DMS79 treated with DMSO at 0.1 percent for 48 hours (cell line): ENCODE results near the gene UNC5B.

ENCODE experiments used
- DNase-seq: peaks from one replicate; lab custom pipeline; 2025; lab: John Stamatoyannopoulos, UW

The UNC5B gene

DNA sequence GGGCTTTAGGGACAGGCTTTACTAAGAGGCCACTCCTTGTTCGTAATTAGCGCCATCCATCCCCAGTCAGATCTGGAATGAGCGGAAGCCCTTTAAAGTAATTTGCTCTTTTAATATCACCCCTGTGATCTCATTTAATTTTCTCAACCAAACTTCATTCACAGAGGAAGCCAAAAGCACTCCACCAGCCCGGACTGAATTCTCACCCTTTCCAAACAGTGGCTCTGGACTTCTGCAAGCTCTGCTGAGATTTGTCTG, 43.1 kb downstream of the UNC5B start:
- no peak for DNase-seq

DNA sequence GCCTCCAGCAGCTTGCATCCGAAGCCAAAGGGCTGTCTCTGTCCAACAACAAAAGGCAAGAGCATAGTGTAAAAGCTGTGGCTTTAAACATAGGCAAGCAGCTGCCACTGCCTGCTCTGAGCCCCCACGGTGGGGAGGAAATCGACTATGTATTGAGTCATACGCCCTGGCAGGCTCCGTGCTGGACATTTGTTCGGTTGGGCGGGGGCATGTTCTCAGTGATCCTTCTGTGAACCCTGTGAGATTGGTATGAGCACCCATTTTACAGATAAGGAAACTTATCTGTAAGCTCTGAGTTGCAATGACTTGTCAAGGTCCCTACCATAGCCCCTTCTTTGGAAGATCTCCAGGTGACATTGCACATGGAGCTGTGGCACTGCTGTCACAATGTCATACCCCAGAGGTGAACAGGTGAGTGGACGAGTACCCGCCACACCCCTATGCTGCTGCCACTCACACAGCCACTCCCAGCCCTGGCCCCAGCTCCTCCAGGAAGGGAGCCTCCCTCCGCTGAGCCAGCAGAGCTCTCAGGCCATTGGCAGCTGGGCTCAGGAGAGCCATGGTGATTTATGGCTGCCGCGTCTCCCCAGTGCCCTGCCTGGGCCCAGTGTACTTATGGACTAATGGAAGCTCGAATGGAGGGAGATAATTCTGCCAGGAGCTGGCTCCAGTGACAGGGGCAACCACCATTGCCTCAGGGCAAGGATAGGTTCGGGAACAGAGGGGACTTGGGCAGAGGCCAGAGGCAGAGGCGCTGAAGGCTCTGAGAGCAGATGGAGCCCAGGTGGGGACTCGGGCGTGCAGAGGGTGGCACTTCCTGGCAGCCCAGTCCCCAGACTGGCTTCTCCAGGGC, 43.7 kb downstream of the UNC5B start:
- peak; percentile 61 for DNase-seq

DNA sequence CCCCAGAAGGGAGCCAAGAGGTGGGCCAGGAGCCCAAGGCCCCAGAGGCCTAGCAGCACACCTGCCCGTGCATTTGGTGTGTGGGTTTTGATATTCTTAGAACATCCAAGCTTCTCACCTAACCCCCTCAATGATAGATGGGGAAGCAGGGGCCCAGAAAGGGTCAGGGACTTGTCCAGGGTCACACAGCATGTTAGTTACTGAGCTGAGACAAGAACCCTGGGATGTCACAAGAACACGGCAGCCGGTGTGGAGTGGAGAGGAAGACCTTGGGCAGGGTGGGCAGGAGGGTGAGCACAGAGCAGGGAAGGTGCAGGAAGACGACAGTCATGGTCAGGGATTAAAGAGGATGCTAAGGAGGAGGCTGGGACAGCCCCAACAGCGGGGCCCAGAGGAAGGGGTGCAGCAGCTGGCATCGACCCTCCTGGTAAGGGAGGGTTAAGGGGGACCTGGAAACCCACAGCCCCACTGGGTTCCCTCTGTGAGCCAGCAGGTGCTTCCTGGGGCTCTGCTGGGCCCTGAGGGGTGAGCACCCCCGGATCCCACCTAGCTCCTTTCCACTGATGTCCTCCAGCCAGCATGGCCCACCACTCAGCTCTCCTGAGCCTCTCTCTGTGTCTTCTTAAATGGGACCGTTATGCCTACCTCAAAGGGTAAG, 44.4 kb downstream of the UNC5B start:
- DNase-seq, result no peak

DNA sequence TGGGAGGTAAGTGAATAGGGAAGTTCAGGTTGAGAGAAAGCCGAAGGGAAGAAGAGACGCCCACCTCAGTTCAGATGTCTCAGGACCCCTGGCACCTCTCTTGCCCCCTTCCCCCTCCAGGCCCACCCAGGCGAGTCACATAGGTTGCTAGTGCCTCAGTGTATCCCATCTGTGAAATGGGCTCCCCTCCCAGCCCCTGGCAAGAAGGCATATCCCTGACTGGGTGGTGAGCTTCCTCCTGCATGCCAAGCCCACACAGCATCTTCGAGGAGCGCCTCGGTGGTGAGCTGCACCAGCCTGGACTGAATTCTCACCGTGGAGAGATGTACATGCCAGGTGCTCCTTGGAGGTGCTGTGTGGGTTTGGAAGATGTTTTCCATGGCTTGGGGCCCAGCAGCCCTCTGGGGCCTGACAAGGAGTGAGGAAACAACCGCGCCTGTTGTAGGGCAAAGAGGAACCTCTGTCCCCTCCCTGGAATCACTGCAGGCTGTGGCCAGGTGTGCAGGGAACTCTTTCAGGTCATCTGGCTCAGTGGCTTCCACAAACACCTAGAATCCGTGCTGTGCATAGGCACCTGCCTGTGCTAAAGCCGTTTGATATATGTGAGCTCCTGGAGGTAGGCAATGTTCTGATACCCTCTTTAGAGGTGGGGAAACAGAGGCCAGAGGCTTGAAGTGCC, 45.1 kb downstream of the UNC5B start:
- no peak for DNase-seq

DNA sequence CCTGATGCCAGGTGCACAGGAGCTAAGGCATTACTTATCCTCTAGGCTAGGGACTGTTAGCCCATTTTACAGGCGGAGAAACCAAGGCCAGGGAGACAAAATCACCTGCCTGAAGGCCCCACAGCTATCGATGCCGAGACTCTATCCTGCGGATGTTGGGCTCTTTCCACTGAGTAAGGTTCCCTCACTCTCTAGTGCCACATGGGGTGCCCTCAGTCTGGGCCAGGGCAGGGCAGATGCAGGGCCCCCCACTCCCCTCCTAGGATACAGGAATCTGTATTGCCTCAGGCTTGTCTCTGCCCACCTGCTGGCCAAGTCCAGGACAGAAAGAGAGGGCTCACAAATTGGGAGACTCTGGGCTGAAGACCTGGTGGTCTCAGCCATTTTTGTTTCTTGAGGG, 45.7 kb downstream of the UNC5B start:
- DNase-seq, result no peak

DNA sequence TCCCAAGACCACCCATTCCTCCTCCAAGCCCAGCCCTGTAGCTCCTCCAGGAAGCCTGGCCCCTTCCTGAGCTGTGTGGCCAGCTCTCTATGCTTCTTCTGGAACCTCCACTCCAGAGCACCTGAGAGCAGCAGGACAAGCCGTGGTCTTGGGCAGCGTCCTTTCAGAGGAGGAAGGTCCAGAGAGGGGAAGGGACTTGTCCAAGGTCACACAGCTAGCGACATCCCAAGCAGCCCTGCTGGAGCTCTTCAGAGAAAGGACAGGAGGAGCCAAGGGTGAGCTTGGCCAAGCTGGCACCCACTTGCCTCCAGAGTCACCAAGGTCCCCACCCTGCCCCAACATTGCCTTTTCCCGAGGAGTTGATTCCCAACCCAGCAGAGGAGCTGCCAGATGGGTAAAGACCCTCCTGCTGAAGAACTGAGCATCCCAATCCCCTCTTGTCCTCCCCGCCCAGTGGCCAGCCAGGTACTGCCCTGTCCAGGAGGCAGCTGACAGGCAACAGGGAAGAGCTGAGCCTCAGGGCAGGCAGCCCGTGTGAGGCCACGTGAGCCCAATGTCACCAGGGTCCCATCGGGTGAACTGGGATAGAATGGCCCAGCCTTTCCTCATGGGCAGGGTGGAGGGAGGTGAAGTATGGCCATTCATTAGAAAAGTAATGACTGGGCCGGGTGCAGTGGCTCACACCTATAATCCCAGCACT, 46.2 kb downstream of the UNC5B start:
- DNase-seq, result no peak

DNA sequence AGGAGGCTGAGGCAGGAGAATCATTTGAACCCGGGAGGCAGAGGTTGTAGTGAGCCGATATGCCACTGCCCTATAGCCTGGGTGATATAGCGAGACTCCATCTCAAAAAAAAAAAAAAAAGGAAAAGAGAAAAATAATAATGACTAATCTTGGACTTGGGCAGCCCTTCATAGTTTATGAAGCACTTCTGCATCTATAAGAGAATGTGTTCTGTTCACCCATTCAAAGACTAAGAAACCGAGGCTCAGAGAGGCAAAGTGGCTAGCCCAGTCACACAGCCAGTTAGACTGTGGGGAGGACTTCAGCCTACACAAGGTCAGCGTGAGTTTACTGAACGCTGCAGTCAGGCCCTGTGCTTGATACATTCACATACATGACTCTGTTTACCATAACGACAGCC, 46.9 kb downstream of the UNC5B start:
- no peak for DNase-seq

DNA sequence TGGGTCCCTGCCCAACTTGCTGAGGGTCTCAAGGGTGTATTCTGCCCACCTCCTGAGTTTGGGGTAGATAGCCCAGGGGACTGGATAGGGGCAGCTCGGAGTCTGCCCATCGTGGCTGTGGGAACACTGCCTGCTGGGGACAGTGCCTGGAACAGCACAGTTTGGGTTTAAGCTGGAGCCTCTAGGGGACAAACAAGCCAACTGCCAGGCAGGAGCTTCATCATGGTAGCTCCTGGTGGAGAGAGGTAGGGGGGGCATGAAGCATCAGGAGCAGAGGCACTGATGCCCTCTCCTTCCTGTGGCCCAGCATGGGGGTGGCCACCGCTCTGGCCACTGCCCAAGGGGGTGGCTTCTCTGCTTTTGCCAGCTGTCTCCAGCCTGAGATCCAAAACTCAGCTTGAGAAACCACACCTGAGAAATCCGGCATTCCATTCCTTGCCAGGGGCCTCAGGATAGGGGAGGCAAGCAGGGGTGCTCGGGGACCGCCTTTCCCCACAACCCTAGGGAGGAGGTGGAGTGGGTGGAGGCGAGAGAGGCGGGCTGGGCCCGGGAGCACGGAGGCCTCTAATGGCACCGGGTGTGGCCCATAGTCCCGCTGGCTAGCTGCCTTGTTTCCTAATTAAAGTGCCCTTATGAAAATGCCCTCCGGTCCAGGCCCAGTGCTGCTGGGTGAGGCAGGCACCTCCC, 47.6 kb downstream of the UNC5B start:
- DNase-seq, result no peak

DNA sequence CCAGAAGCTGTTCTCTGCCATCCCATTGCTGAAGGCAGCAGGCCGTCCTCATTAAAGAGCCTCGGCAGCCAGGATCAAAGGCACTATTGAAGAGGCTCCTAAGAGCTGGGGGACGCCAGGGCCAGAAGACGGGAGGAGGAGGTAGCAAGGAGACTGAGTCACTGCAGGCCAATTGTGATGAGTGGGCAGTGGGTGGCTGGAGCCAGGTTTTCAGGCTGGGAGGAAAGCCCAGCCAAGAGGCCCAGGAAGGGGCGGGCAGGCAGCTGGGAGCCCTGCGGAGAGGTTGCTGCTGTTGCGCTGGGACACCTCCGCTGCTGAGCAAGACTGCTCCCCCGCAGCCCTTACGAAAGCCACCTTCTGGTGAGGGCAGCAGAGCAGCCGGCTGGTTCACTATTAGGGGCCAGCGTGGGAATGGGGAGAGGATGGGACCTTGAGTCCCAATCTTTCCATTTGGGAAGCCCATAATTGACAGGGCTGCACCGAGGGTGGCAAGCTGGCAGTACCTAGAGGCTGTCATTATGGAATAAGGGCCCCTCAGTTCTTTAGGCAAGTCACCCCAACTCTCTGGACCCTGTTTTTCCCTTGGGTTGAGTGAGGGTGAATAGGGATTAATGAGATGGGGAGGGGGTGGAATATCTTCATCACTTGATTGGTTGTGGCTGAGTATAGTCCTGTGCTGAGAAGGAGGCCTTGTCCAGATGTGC, 48.4 kb downstream of the UNC5B start:
- peak; percentile 13 for DNase-seq

DNA sequence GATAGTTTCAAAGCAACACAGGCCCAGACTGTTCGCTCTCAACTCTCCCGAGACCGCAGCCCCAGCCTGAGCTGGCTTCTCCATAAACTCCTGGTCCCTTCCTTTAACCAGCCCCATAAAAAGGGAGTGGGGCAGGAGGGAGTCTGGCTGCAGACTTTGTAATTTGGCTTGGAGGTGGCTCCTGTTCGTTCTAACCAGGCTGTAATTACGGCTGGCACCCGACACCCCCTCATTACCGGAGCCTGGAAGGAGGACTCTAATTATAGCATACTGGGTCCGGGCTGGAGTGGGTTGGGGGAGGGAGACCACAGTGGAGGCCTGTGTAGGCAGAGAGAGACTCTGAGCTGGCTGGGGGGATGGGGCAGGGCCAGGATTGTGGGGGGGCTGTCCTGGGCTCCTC, 49.7 kb downstream of the UNC5B start:
- DNase-seq, result no peak

DNA sequence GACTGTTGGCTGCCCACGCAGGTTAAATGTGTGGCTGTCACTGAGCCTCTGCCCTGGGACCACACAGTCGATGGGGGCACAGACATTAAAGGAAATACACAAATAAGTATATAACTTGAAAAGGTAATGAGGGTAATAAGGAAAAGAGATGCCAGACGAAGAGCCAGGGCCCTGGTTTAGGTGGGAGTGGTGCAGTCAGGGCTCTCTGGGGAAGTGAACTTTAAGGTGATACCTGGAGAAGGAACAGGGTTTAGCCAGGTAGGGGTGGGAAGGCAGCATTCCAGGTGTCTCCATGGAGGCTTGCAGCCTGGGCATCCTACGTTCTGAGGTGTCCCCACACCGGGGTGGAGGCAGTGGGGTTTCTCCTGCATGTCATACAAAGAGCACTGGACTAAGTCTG, 50.4 kb downstream of the UNC5B start:
- no peak for DNase-seq

DNA sequence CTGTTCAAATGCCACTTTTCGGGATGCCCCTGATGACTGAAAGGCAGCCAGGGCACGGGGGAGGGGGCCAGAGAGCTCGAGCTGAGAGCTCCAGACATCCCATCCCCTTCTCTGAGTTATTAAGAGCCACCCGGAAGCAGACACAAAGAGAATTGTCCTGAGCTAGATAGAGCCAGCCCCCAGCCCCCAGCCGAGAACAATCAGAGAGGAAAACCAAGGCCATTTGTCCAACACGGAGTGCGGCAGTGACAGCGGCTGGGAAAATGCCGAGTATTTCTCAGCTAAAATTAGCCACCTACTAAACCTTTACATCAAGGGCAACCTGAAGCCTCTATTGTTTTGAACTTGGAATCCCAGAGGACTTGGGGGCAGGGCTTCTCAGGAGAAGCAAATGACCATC, 51.0 kb downstream of the UNC5B start:
- DNase-seq, result no peak

DNA sequence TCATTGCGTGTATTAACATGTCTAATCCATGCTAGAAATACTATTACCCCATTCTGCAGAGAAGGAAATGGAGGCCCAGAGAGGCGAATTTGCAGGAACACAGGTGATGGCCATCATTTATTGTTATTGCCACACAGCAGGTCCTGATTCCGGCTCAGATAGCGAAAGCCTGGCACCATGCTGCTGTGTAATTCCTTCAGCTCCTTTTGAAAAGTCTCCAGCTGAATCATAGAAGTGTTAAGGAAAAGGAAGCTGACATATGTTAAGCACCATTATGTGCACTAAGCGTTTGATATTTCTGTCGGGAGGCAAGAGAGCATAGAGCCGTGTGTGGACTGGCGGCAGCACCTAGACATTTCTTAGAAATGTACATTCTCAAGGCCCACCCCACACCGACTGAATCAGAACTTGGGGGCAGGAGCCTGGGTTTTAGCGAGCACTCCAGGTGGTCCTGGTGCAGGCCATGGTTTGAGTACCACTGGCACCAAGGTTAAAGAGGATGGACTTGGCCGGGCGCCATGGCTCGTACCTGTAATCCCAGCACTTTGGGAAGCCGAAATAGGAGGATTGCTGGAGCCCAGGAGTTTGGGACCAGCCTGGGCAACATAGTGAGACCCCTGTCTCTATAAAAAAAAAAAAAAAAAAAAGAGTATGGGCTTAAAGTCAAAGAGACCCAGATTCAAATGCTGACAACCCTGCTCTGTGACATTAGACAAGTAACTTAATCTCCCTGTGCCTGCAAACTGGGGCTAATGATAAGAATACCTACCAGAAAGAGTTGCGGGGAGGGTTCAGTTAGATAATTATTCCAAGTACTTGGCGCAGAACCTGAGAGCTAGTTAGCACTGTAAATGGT, 52.2 kb downstream of the UNC5B start:
- DNase-seq, result no peak

DNA sequence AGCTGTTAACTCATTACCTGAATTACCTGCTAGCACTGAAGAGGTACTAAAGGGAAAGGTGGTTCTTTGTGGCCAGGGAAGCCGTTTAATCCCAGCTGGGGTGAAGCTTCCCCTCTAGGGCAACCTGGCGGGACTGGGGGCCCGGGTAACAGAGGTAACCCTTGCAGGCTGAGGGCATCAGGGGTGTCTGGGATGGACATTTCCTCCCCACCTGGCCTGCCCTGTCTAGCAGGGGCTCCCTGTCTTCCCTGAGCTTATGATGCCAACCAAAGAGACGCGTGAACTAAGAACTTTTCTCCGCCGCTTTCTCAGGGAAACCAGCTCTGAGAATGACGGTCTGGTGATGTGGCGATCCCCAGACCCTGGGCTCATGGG, 52.8 kb downstream of the UNC5B start:
- DNase-seq, result no peak

DNA sequence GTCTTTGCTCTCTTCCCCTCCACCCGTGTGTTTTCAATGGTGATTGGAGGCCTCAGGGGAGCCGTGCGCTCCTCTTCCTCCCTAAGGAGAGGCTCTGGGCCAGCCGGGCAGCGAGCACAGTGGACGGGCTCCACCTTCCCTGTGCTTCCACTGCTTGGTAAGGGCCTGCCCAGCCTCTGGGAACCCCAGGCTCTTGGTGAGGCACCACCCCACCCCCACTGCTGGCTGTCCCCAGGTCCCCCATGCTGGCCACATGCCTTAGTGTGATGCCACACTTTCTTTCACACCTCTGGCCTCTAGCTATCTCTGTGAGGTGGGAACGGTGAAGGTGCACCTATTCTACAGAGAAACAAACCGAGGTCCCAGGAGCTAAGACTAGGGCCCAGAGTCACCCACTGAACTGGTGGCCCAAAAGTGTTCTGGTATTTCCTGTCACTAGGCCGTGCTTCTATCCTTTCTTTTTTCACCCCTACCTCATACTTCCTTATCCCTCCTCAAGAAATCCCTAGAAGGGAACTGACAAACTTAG, 53.3 kb downstream of the UNC5B start:
- DNase-seq, result no peak

DNA sequence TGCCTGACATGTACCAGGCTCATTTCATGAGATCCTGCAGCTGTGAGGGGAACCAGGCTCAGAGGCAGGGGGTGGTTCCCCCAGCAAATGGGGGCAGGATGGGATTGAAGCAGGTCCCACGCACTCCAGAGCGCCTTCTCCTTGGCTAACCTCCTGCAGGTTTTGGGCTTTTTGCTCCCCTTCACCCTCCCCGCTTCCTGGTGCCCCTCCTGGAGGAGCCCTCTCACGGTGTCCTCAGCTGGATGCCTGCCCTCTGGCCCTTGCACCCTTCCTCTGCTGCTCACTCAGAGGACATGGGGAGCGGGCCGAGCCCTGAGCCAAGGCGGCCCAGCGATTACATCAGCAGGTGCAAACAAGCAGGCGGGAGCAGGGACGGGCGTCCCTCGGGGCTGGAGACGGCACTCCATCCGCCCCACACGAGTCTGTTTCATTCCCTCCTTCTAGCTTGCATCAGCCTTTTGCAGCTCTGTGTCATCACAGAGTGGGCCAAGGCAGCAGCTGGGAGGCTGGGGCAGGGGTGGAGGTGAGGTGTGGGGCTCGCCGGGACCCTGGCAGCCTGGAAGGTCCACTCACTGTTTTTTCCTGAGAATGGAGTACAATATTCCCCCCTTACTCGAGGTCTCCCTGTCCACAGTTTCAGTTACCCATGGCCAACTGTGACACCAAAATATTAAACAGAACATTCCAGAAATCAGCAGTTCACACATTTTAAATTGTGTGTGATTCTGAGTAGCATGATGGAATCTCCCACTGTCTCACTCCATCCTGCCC, 54.0 kb downstream of the UNC5B start:
- DNase-seq, result peak; percentile 17

DNA sequence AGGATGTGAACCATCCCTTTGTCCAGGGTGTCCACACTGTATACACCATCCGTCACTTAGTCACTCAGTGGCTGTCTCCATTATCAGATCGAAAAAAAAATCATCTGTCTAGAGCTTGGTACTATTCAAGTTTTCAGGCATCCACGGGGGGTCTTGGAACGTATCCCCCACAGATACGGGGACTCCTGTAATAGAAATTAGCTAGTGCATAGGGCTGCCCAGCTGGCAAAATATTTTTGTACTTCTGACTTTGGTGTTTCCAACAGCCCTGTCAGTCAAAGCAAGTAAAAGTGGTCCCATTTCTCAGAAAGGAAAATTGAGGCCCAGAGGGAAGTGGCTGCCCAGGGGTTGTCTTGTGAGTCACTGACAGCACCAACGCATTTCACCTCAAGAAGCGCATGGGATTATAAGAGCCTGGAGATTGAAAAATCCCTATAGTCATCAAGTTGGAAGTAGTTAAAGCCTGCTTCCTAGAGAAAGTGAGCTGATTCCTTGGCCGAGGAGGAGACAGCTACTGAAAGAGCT, 54.6 kb downstream of the UNC5B start:
- no peak for DNase-seq

DNA sequence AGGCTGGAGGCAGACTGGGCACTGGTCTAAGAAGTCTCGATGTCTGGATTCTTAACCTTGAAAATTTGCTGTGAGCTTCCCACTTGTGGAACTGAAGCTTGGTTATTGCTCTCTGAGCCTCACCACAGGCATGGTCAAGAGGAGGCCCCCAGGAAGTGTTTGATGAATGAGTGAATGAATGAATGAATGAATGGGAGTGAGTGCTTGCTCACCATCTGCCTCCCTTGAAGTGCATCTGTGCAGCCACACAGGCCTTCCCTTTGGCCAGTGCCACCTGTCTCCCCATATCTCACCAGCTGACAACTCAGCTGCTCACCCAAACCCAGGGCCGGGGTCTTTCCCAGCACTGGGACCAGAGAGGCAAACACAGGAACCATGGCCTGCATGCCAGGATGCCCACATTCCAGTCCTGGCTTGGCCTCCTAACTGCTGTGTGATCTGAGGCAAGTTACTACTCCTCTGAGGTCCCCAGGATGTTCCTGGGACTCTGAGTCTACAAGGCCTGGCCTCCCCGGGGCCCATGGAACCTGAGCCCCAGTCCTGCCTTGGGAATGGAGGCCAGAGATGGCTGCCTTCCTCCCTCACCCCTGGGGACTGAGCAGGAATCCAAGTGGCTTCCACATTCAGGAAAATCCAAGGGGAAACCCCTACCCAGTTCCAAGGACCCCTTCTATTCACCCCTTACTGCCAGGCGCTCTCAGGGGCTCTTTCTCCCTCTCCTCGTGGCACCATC, 55.3 kb downstream of the UNC5B start:
- no peak for DNase-seq

DNA sequence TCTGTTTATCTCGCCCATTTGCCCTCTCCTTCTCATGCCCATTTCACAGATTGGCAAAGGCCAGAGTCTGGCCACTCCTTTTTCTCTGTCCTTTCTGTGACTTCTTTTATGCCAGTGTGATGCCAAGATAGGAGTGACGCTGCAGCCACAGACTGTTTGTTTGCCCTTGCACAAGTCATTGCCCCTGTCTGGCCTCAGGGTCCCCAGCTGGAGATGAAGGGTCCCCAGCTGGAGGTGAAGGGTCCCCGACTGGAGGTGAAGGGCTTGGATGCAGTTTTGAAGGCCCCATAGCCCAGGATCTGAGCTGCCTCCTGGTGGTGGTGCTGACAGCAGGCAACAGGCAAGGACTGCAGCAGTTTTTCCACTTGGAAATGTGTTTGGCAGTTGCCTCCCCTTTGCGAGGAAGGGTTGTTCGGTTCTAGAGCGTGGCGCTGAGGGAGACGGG, 55.9 kb downstream of the UNC5B start:
- no peak for DNase-seq
